ENCODE measurements around the gene GLT8D1. TPM values are rescaled to one million over a fixed set of nuclear protein-coding genes. Genes with fewer than 3 reads are reported as not detected.

Gene GLT8D1
- total RNA-seq, 4 donors from 2014 or later, result 27.4 to 41.9 (median 35.9) TPM

- DNase-seq (ENCODE audit: low spot score in 2 of 2), result no peak
- WGBS, 2 donors, result 0 to 1% methylated on average over 7 to 15 of the region's 25 CpGs
- intact Hi-C loops (cut with DNase I; ENCODE audit: low total_unique reads), result no loop called here
- peak overlapping the region; percentile 63 for H3K4me3 ChIP-seq (ENCODE audit: low read depth, poor library complexity, severe bottlenecking)
- TF ChIP-seq, protein P1, sequence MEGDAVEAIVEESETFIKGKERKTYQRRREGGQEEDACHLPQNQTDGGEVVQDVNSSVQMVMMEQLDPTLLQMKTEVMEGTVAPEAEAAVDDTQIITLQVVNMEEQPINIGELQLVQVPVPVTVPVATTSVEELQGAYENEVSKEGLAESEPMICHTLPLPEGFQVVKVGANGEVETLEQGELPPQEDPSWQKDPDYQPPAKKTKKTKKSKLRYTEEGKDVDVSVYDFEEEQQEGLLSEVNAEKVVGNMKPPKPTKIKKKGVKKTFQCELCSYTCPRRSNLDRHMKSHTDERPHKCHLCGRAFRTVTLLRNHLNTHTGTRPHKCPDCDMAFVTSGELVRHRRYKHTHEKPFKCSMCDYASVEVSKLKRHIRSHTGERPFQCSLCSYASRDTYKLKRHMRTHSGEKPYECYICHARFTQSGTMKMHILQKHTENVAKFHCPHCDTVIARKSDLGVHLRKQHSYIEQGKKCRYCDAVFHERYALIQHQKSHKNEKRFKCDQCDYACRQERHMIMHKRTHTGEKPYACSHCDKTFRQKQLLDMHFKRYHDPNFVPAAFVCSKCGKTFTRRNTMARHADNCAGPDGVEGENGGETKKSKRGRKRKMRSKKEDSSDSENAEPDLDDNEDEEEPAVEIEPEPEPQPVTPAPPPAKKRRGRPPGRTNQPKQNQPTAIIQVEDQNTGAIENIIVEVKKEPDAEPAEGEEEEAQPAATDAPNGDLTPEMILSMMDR (IDR thresholded peaks at IDR 0.05), result no peak
- TF ChIP-seq POLR2A (IDR thresholded peaks at IDR 0.05), result no peak
These were observed 228 bp downstream of the GLT8D1 start for GRCh38 chr3:52705438-52705687.

GRCh38 chr3:52704611-52705437, 767 bp downstream of the GLT8D1 start:
- peak in 1 of 2 donors; percentile 25 for DNase-seq (ENCODE audit: low spot score in 2 of 2)
- intact Hi-C loops (cut with DNase I; ENCODE audit: low total_unique reads), result no loop called here
- WGBS, 2 donors, result 0 to 1% methylated on average over 15 to 22 of the region's 22 CpGs
- no peak for TF ChIP-seq POLR2A (IDR thresholded peaks at IDR 0.05)
- TF ChIP-seq, protein P1 (IDR thresholded peaks at IDR 0.05), result no peak
- peak overlapping the region; percentile 63 for H3K4me3 ChIP-seq (ENCODE audit: low read depth, poor library complexity, severe bottlenecking)

GRCh38 chr3:52703341-52703740, 2.2 kb downstream of the GLT8D1 start:
- WGBS, 2 donors, result 86 to 88% methylated on average over 7 of the region's 7 CpGs
- no peak overlapping the region for H3K4me3 ChIP-seq (ENCODE audit: low read depth, poor library complexity, severe bottlenecking)
- intact Hi-C loops (cut with DNase I; ENCODE audit: low total_unique reads), result no loop called here
- DNase-seq (ENCODE audit: low spot score in 2 of 2), result no peak
- TF ChIP-seq, protein P1 (IDR thresholded peaks at IDR 0.05), result no peak
- no peak for TF ChIP-seq POLR2A (IDR thresholded peaks at IDR 0.05)

GRCh38 chr3:52697632-52697965, 8.0 kb downstream of the GLT8D1 start:
- TF ChIP-seq, protein P1 (IDR thresholded peaks at IDR 0.05), result no peak
- TF ChIP-seq POLR2A (IDR thresholded peaks at IDR 0.05), result no peak
- intact Hi-C loops (cut with DNase I; ENCODE audit: low total_unique reads), result no loop called here
- WGBS, 2 donors, result 94 to 95% methylated on average over 4 of the region's 4 CpGs
- H3K4me3 ChIP-seq (ENCODE audit: low read depth, poor library complexity, severe bottlenecking), result no peak overlapping the region
- DNase-seq (ENCODE audit: low spot score in 2 of 2), result no peak

DNA sequence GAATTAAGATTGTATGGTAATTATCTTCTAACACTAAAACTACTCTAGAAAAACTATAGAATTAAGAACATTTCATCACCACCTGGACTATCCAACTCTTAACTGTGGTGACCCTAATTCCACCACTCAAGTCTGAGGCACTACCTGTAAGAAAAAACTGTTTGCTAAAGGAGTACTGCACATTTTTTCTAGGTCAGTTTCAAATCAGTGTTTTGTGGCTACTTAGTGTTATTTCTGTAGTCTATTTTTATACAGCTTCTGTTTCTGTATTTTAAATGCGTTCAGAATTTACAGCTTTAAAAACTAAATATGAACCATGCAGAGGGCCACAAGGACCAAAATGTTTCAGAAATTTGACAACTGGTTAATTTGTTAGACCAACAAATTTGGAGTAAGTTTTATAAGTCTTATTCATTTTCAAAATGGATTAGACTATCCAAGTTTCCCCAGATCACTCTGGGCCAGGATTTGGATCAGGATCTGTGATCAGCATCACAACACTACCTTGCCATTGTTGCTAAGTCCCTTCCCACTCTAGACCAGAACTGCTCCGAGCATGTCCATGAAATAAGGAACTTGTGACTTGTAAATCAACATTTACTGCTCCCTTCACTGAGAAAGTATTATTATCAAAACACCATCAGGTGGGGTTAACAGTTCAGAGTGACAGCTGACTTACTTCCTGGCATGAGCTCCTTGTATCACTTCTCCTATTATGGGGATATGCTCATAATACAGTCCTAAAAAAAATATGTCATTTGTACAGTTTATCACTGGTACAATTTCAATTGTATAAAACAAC, 8.6 kb downstream of the GLT8D1 start:
- no peak for DNase-seq (ENCODE audit: low spot score in 2 of 2)
- no peak overlapping the region for H3K4me3 ChIP-seq (ENCODE audit: low read depth, poor library complexity, severe bottlenecking)
- WGBS, 2 donors, result 68 to 81% methylated on average over 2 of the region's 2 CpGs
- no peak for TF ChIP-seq POLR2A (IDR thresholded peaks at IDR 0.05)
- TF ChIP-seq, protein P1 (IDR thresholded peaks at IDR 0.05), result no peak
- intact Hi-C loops (cut with DNase I; ENCODE audit: low total_unique reads), result no loop called here
